ENCODE data around the gene FAM107A. TPM values are rescaled to one million over a fixed set of nuclear protein-coding genes. Genes with fewer than 3 reads are reported as not detected.

The FAM107A gene
- total and polyA plus RNA-seq, 11 donors = 24.6 to 144 (median 47.9) TPM

Other genes starting within 250 kb of the FAM107A start
- 10 to 100 TPM in 7 of 9 donors, 1 to 10 TPM in 2; 8.2 to 24.3 (median 13.6) TPM for gene PXK, start 244.5 kb downstream of the FAM107A start, total RNA-seq
- 10 to 100 TPM in 1 of 2 donors, 1 to 10 TPM in 1; 3.4 to 12.1 TPM for gene PXK, start 244.5 kb downstream of the FAM107A start, polyA plus RNA-seq
- 100 to 1,000 TPM; 154 to 274 (median 192) TPM for gene PDHB, start 143.6 kb downstream of the FAM107A start, total RNA-seq
- 100 to 1,000 TPM; 133 to 257 TPM for gene PDHB, start 143.6 kb downstream of the FAM107A start, polyA plus RNA-seq
- 10 to 100 TPM in 1 of 9 donors, 1 to 10 TPM in 8; 5.7 to 10.5 (median 6.9) TPM for gene KCTD6, start 85.3 kb downstream of the FAM107A start, total RNA-seq
- 1 to 10 TPM; 6.8 to 7.0 TPM for gene KCTD6, start 85.3 kb downstream of the FAM107A start, polyA plus RNA-seq
- gene ACOX2, start 40.2 kb downstream of the FAM107A start, total RNA-seq = 10 to 100 TPM; 17.6 to 41.9 (median 31.1) TPM
- gene ACOX2, start 40.2 kb downstream of the FAM107A start, polyA plus RNA-seq = 10 to 100 TPM in 1 of 2 donors, 1 to 10 TPM in 1; 6.6 to 38.4 TPM
- not detected for gene FAM3D, start 89.4 kb upstream of the FAM107A start, total RNA-seq
- under 1 TPM in 1 of 2 donors, not detected in 1; 0.06 TPM for gene FAM3D, start 89.4 kb upstream of the FAM107A start, polyA plus RNA-seq